ENCODE results near the gene SLC5A11.

- TF ChIP-seq NFIC (IDR thresholded peaks at IDR 0.05) (no peak), TAF1 (IDR thresholded peaks at IDR 0.05; ENCODE audit: low read depth) (no peak), EP300 (IDR thresholded peaks at IDR 0.05; ENCODE audit: borderline replicate concordance) (no peak), EGR1 (IDR thresholded peaks at IDR 0.05) (no peak), REST (IDR thresholded peaks at IDR 0.05; ENCODE audit: low read depth) (no peak), TEAD4 (IDR thresholded peaks at IDR 0.05) (no peak), MAX (IDR thresholded peaks at IDR 0.05) (no peak), RAD21 (IDR thresholded peaks at IDR 0.05; ENCODE audit: low read depth) (no peak), CREB1 (IDR thresholded peaks at IDR 0.05; ENCODE audit: low read depth) (no peak), ZBTB7A (IDR thresholded peaks at IDR 0.05; ENCODE audit: low read depth) (no peak), TCF12 (IDR thresholded peaks at IDR 0.05; ENCODE audit: low read depth) (no peak), CEBPB (IDR thresholded peaks at IDR 0.05) (no peak)
Observed at GRCh38 chr16:24850289-24850938, 4.7 kb downstream of the SLC5A11 start.

All from Ishikawa (cell line).